Endothelial cell of umbilical vein (primary cell): ENCODE measurements around the gene LDLRAD3. TPM values are rescaled to one million over a fixed set of nuclear protein-coding genes. Genes with fewer than 3 reads are reported as not detected.

ENCODE experiments used
- BruUV-seq: library from RNA; stranded (reverse); fragments of 400-500 nt; replicated peaks from 2 replicates; lab custom pipeline; 2021; lab: Mats Ljungman, UMichigan
- CTCF ChIA-PET: fragments of 300-600, 350-600 bp; sonication (Branson Sonifier 250); formaldehyde crosslinking; loops from one replicate; lab custom pipeline; 2021; ENCODE audit warnings: antibody characterized with exemption, inconsistent platforms; lab: Charles Lee
- POLR2A ChIA-PET: fragments of 300-600, 350-600 bp; sonication (Branson Sonifier 250); formaldehyde crosslinking; loops from one replicate; lab custom pipeline; 2021; ENCODE audit warnings: antibody characterized with exemption, inconsistent platforms; lab: Charles Lee
- DNase-seq: peaks from one replicate; pipeline ENCODE4 v3.0.0-alpha.2; 2011; ENCODE audit warnings: low read depth, low spot score
- FAIRE-seq: peaks from 2 replicates; lab custom pipeline; 2011; peaks lifted over from hg19 to GRCh38; lab: Jason Lieb, UNC
- H2AFZ ChIP-seq: 2 replicates; pipeline ENCODE4 v1.6.0; 2012; ENCODE audit warnings: low read depth, low read length, control low read depth, inconsistent platforms
- H3K27ac ChIP-seq: 2 replicates; pipeline ENCODE4 v1.5.1; 2011; ENCODE audit warnings: low read depth, mild to moderate bottlenecking, control low read depth, low read length, moderate library complexity; ENCODE audit not compliant: insufficient read depth
- H3K27me3 ChIP-seq, 2 experiments: 2 replicates each; pipeline versions ENCODE4 v1.6.0 to v1.6.1; 2011; ENCODE audit warnings: low read length in 2 of 2, mixed read lengths in 1 of 2; ENCODE audit not compliant: control insufficient read depth in 2 of 2, insufficient read depth in 2 of 2
- H3K36me3 ChIP-seq, 2 experiments: 2 replicates in 1 of 2; 3 replicates in 1 of 2; pipeline ENCODE4 v1.5.1; 2011; ENCODE audit warnings: low read length in 2 of 2, mild to moderate bottlenecking in 1 of 2, moderate library complexity in 1 of 2; ENCODE audit not compliant: control insufficient read depth in 2 of 2, insufficient read depth in 2 of 2; ENCODE audit errors: extremely low read depth in 1 of 2
- H3K4me1 ChIP-seq: 3 replicates; pipeline ENCODE4 v1.5.1; 2011; ENCODE audit warnings: mild to moderate bottlenecking, low read length; ENCODE audit not compliant: control insufficient read depth, insufficient read depth; ENCODE audit errors: extremely low read depth
- H3K4me2 ChIP-seq: 2 replicates; pipeline ENCODE4 v1.6.1; 2011; ENCODE audit warnings: low read length, control low read depth, mixed read lengths; ENCODE audit not compliant: insufficient read depth
- H3K4me3 ChIP-seq, 3 experiments: fragments of 200-600 bp in 1 of 3; sonication (generic), shearing (Covaris generic) in 1 of 3; replicated peaks in 1 of 3; 2 replicates each; pipeline ENCODE4 v1.5.1; 2011 to 2016; ENCODE audit warnings: control low read depth in 3 of 3, low read length in 3 of 3, mild to moderate bottlenecking in 2 of 3, inconsistent platforms in 1 of 3, low read depth in 1 of 3, moderate library complexity in 1 of 3; ENCODE audit not compliant: insufficient read depth in 1 of 3
- H3K79me2 ChIP-seq: 2 replicates; pipeline ENCODE4 v1.6.0; 2012; ENCODE audit warnings: low read length, inconsistent platforms; ENCODE audit not compliant: control insufficient read depth, insufficient read depth
- H3K9ac ChIP-seq: replicated peaks from 2 replicates; pipeline ENCODE3; 2011; ENCODE audit warnings: low read length, control low read depth; ENCODE audit not compliant: insufficient read depth; ENCODE audit errors: extremely low read depth
- H3K9me1 ChIP-seq: replicated peaks from 3 replicates; pipeline ENCODE4 v1.6.0; 2011; ENCODE audit warnings: mild to moderate bottlenecking, low read length; ENCODE audit not compliant: control insufficient read depth, insufficient read depth; ENCODE audit errors: extremely low read depth
- H3K9me3 ChIP-seq: replicated peaks from 2 replicates; pipeline ENCODE4 v1.5.1; 2012; ENCODE audit warnings: low read length, inconsistent platforms; ENCODE audit not compliant: control insufficient read depth, insufficient read depth
- H4K20me1 ChIP-seq: replicated peaks from 2 replicates; pipeline ENCODE3; 2011; ENCODE audit warnings: mild to moderate bottlenecking, low read length; ENCODE audit not compliant: control insufficient read depth, insufficient read depth; ENCODE audit errors: extremely low read depth
- CTCF ChIP-seq, 2 donors: IDR thresholded peaks; 1 replicate in 1 of 2; 2 replicates in 1 of 2; pipeline ENCODE4 v1.5.1; 2011; ENCODE audit warnings: low read length in 2 of 2, mild to moderate bottlenecking in 2 of 2, moderate library complexity in 2 of 2, control low read depth in 1 of 2, inconsistent platforms in 1 of 2, low read depth in 1 of 2; ENCODE audit not compliant: insufficient read depth in 1 of 2; ENCODE audit errors: extremely low read depth in 1 of 2
- EZH2 ChIP-seq: IDR thresholded peaks from 2 replicates; pipeline ENCODE4 v1.6.1; 2012; ENCODE audit warnings: borderline replicate concordance, low read depth, mild to moderate bottlenecking, moderate library complexity, low read length, inconsistent platforms; ENCODE audit not compliant: severe bottlenecking
- FOS ChIP-seq: IDR thresholded peaks from 2 replicates; pipeline ENCODE4 v1.6.1; 2011; ENCODE audit warnings: mild to moderate bottlenecking, low read length, moderate library complexity, borderline replicate concordance; ENCODE audit not compliant: insufficient read depth
- GATA2 ChIP-seq: IDR thresholded peaks from 2 replicates; pipeline ENCODE4 v1.7.0; 2011; ENCODE audit warnings: low read depth, mild to moderate bottlenecking, moderate library complexity, mixed read lengths, low read length; ENCODE audit not compliant: insufficient read length, insufficient read depth
- JUN ChIP-seq: IDR thresholded peaks from 2 replicates; pipeline ENCODE4 v1.6.1; 2011; ENCODE audit warnings: borderline replicate concordance, low read depth; ENCODE audit not compliant: insufficient read length, insufficient read depth
- MYC ChIP-seq: IDR thresholded peaks from one replicate; pipeline ENCODE4 v1.6.1; 2011; ENCODE audit warnings: mild to moderate bottlenecking, low read depth, low read length
- POLR2A ChIP-seq: IDR thresholded peaks from 2 replicates; pipeline ENCODE4 v1.6.1; 2012; ENCODE audit warnings: low read depth, mild to moderate bottlenecking, control low read depth, low read length
- POLR2AphosphoS5 ChIP-seq: IDR thresholded peaks from 2 replicates; pipeline ENCODE4 v1.6.1; 2012; ENCODE audit warnings: low read depth, mild to moderate bottlenecking, control low read depth, low read length, moderate library complexity; ENCODE audit not compliant: insufficient read depth
- dilution Hi-C: fragments of 300-500 bp; cut with MboI; formaldehyde crosslinking; loops from one replicate; pipeline ENCODE4 v1.15.0; 2019; ENCODE audit warnings: low sequenced_read_pairs; ENCODE audit not compliant: extremely low pct_ligation_motif_present
- intact Hi-C: fragments of 100-400 bp; cut with micrococcal nuclease; formaldehyde crosslinking; loops from one replicate; pipeline ENCODE4 v1.10.0; 2022
- polyA plus RNA-seq, 4 experiments: library from polyadenylated mRNA; depleted of rRNA in 3 of 4; stranded (reverse) in 3 of 4; unstranded in 1 of 4; fragments of >200 nt; gene quantifications; 2 replicates each; pipeline versions ENCODE4 v1.2.1 to v1.2.3, GENCODE V29; 2011 to 2012; ENCODE audit warnings: missing spikeins in 1 of 4
- total RNA-seq: library from RNA; stranded (reverse); gene quantifications from 2 replicates; pipeline ENCODE4 v1.2.3, GENCODE V29; 2021
- TF ChIP-seq, protein P1 (sequence below): IDR thresholded peaks from 2 replicates; pipeline ENCODE4 v1.6.1; 2011; ENCODE audit not compliant: insufficient read depth, insufficient read length

Gene LDLRAD3
- total and polyA plus RNA-seq, 2 donors (not counting 3 experiments of a cell fraction or from before 2014, with no cell fraction given), result 17.9 to 25.1 TPM

DNA sequence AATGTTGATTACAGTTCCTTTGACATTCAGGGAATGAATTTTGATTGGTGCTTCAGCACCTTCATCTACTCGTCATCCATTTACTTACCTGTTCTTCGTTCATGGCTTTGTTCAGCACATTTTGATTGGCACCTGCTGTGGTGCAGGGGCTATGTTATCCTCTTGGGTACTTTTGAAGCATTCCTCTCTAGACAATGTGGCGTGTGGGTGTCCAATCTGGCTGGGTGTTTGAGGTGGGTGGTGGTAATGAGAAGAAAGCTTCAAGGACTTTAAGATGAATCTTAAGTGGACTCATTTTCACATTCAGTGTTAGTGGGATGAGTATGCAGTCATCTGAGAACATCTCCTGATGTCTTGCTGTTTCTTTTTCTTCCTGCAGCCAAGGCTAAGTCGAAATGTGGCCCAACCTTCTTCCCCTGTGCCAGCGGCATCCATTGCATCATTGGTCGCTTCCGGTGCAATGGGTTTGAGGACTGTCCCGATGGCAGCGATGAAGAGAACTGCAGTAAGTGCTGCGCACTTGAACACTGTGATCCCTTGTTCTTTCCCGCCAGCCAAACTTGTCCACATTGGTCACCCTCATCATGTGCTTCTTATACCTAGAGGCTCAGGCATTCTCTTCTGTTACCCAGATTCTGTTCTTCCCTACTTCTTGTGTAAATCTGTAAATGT, 137.5 kb downstream of the LDLRAD3 start:
- CTCF ChIA-PET, result no interaction called here
- no peaks in the 10 kb centered on the region for H4K20me1 ChIP-seq

More for the DNA sequence above, 137.5 kb downstream of the LDLRAD3 start:
- H3K27me3 ChIP-seq, result no peaks in the 10 kb centered on the region
- no peak overlapping the region for H2AFZ ChIP-seq
- H3K79me2 ChIP-seq, result no peaks in the 10 kb centered on the region
- BruUV-seq, result no TSS peak
- no peaks in the 10 kb centered on the region for H3K9me1 ChIP-seq
- H3K36me3 ChIP-seq, result peaks cover 0 to 3% of the 10 kb centered on the region in 2 experiments
- no peaks in the 10 kb centered on the region for H3K4me1 ChIP-seq
- POLR2A ChIA-PET, result no interaction called here
- no peak overlapping the region for H3K4me3 ChIP-seq
- intact Hi-C loops (no loop called here), dilution Hi-C loops (no loop called here)
- DNase-seq, result no peak
- H3K9ac ChIP-seq, result no peak overlapping the region
- no peaks in the 10 kb centered on the region for H3K9me3 ChIP-seq
- no peak for FAIRE-seq
- no peak overlapping the region for H3K27ac ChIP-seq
- TF ChIP-seq CTCF (IDR thresholded peaks at IDR 0.05; ENCODE audit: extremely low read depth in 1 of 2, insufficient read depth in 1 of 2, low read depth in 1 of 2, low read length in 2 of 2) (no peak), JUN (no peak), EZH2 (no peak), MYC (no peak), FOS (no peak), POLR2A (no peak), POLR2AphosphoS5 (no peak), GATA2 (no peak)
- TF ChIP-seq, protein P1, sequence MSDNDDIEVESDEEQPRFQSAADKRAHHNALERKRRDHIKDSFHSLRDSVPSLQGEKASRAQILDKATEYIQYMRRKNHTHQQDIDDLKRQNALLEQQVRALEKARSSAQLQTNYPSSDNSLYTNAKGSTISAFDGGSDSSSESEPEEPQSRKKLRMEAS, result no peak
- no peak overlapping the region for H3K4me2 ChIP-seq
